ENCODE data around the gene DACH1.

DACH1 gene

GRCh38 chr13:71430681-71431080 lies 436.3 kb downstream of the DACH1 start:
- TF ChIP-seq CTCF (IDR thresholded peaks at IDR 0.05; ENCODE audit: borderline replicate concordance, control extremely low read depth, extremely low read depth, insufficient read depth, missing control alignments) = no peak
- in situ Hi-C loops (cut with MboI; ENCODE audit: low sequenced_read_pairs, unreplicated experiment) = no loop called here
- DNase-seq (ENCODE audit: low spot score) = no peak

- in situ Hi-C loops (cut with MboI; ENCODE audit: low sequenced_read_pairs, unreplicated experiment) = no loop called here
- DNase-seq (ENCODE audit: low spot score) = no peak
- TF ChIP-seq CTCF (IDR thresholded peaks at IDR 0.05; ENCODE audit: borderline replicate concordance, control extremely low read depth, extremely low read depth, insufficient read depth, missing control alignments) = no peak
Observed at GRCh38 chr13:71417205-71417604, 449.8 kb downstream of the DACH1 start.

GRCh38 chr13:71412231-71412630 lies 454.8 kb downstream of the DACH1 start:
- in situ Hi-C loops (cut with MboI; ENCODE audit: low sequenced_read_pairs, unreplicated experiment) = no loop called here
- no peak for TF ChIP-seq CTCF (IDR thresholded peaks at IDR 0.05; ENCODE audit: borderline replicate concordance, control extremely low read depth, extremely low read depth, insufficient read depth, missing control alignments)
- DNase-seq (ENCODE audit: low spot score) = no peak

GRCh38 chr13:71408416-71408815 lies 458.6 kb downstream of the DACH1 start:
- DNase-seq (ENCODE audit: low spot score) = no peak
- TF ChIP-seq CTCF (IDR thresholded peaks at IDR 0.05; ENCODE audit: borderline replicate concordance, control extremely low read depth, extremely low read depth, insufficient read depth, missing control alignments) = no peak
- in situ Hi-C loops (cut with MboI; ENCODE audit: low sequenced_read_pairs, unreplicated experiment) = no loop called here

GRCh38 chr13:71399631-71400215 lies 467.3 kb downstream of the DACH1 start:
- in situ Hi-C loops (cut with MboI; ENCODE audit: low sequenced_read_pairs, unreplicated experiment) = no loop called here
- no peak for DNase-seq (ENCODE audit: low spot score)
- no peak for TF ChIP-seq CTCF (IDR thresholded peaks at IDR 0.05; ENCODE audit: borderline replicate concordance, control extremely low read depth, extremely low read depth, insufficient read depth, missing control alignments)

GRCh38 chr13:71396149-71396548 lies 470.9 kb downstream of the DACH1 start:
- no peak for TF ChIP-seq CTCF (IDR thresholded peaks at IDR 0.05; ENCODE audit: borderline replicate concordance, control extremely low read depth, extremely low read depth, insufficient read depth, missing control alignments)
- in situ Hi-C loops (cut with MboI; ENCODE audit: low sequenced_read_pairs, unreplicated experiment) = no loop called here
- no peak for DNase-seq (ENCODE audit: low spot score)
